ENCODE measurements around the gene OLFM1.

The OLFM1 gene

DNA sequence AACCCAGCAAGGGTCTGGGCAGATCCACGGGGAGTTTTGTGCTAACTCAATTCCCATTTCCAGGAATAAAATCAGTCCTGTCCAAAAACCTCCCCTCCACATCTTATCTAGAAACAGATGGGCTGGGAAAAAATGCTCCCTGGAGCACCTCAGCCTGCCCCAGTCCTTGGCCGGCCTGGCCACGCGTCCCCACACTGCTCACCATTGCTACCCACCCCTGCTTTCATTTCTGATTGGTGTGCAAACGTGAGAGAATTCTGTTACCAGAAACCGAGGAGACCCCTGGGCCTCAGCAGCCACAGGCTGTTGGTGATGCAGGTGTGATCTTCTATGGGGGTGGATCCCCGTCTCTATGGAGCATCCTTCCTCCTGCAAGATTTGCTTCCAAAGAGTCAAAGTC, 38.0 kb upstream of the OLFM1 start:
- no peak for TF ChIP-seq CTCF (IDR thresholded peaks at IDR 0.05; ENCODE audit: borderline replicate concordance, insufficient read depth, low read depth, low read length)

DNA sequence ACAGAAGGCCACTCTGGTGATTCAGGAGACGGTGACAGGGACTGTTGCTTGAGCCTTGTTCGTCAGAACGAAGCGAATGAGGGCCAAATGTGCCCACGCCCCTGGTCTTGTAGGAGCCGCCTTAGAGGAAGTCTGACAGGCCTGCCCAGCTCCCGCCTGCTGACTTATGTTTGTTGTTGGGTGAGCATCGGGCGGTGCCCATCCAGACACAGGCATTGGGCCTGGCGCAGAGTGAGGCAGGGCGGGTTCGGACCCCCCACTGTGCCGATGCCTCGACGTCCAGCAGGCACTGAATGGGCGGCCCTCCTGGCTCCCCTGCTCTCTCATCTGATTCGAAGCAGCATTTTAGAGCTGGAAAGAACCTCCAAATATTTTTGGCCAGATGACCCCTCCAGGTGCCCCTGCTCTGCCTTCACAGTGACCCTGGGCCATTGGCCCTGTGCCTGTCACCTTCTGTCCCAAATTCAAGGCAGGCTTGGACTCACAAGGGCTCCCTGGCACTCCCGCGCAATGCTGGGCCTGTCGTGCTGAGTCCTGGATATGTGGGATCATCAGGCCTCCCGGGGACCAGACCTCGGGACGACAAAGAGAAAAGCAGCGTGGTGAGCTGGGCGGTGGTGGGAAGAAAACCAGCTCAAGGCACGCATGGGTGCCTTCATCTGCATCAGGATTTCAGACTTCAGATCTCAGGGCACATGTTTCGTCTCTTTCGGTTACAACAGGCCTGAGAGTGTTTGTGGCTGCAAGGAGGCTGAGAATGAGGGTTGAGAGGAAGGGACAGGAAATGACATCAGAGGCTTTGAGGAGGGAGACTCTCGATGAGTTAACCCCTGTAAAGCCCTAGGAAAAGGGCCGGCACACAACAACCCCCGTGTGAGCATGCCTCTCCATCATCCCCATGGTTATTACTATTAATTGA, 37.1 kb upstream of the OLFM1 start:
- no peak for TF ChIP-seq CTCF (IDR thresholded peaks at IDR 0.05; ENCODE audit: borderline replicate concordance, insufficient read depth, low read depth, low read length)
- no peak overlapping the region for H3K4me3 ChIP-seq (ENCODE audit: low read depth, low read length)

More for the DNA sequence above, 38.0 kb upstream of the OLFM1 start:
- H3K4me3 ChIP-seq (ENCODE audit: low read depth, low read length) = no peak overlapping the region

DNA sequence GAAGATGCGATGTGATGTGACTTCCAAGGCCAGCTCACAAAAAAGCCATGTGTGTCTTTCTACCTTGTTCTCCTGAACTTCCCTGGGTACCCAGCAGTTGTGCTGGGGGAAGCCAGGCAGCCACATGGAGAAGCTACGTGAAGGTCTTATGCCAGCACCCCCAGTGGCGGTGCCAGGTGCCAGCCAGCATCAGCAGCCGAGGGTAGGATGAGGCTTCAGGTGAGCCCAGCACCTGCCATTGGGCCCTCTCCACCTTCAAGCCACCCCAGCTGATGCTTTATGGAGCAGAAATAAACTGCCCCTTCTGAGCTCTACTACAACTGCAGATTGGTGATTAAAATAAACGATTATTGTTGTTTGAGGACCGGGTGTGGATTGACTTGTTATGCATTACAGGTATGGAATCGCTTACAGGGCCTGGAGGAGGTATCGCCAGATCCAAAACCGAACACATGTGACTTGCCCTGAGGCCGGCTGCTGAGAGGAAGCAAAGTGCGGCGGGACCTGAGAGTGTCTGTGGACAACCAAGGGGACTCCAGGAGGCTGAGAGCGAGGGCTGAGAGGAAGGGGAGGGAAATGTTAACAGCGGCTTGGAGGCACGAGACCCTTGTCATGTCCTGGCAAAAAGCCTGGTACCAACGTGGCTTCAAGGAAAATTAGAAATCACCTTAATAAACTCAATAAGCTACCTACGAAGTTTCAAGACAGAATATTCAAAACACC, 36.0 kb upstream of the OLFM1 start:
- no peak overlapping the region for H3K4me3 ChIP-seq (ENCODE audit: low read depth, low read length)
- TF ChIP-seq CTCF (IDR thresholded peaks at IDR 0.05; ENCODE audit: borderline replicate concordance, insufficient read depth, low read depth, low read length) = no peak

DNA sequence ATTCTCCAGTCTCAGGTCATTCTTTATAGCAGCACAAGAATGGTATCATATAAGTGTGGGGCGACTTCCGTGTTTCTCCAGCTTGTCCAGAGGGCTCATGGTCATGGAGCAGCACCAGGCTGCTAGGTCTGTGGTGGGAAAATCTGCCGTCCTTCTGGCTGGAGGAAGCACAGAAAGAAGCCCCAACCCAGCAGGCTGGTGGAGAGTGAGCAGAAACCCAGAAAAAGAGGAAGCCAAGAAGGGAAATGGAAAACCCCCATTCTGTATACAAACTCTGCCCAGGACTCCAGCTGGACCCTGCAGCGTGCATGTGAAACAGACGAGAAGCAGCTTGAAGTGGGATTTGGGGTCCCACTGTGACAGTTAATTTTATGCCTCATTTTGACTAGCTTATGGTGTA, 34.3 kb upstream of the OLFM1 start:
- no peak overlapping the region for H3K4me3 ChIP-seq (ENCODE audit: low read depth, low read length)
- no peak for TF ChIP-seq CTCF (IDR thresholded peaks at IDR 0.05; ENCODE audit: borderline replicate concordance, insufficient read depth, low read depth, low read length)

DNA sequence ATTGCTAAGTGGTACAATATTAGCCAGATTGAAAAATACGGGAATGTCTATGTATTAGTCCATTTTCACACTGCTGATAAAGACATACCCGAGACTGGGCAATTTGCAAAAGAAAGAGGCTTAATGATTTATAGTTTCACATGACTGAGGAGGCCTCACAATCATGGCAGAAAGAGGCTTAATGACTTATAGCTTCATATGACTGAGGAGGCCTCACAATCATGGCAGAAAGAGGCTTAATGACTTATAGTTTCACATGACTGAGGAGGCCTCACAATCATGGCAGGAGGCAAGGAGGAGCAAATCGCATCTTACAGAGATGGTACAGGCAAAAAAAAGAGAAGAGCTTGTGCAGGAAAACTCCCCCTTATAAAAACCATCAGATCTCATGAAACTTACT, 32.3 kb upstream of the OLFM1 start:
- no peak overlapping the region for H3K4me3 ChIP-seq (ENCODE audit: low read depth, low read length)
- no peak for TF ChIP-seq CTCF (IDR thresholded peaks at IDR 0.05; ENCODE audit: borderline replicate concordance, insufficient read depth, low read depth, low read length)

DNA sequence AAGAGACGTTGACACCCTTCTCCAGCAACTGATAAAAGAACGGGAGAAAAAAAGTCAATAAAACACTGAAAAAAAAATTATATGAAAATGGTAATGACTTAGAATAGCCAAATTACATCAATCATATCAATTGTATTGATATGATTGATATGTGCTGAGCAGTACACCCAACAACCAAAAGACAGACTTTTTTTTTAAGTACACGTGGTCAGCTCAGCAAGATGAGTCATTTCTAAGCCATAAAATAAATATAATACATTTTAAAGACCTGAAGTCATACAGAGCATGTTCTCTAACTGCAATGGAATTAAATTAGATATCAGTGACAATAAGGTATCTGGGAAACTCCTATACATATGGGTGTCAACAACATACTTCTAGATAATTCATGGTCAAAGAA, 30.9 kb upstream of the OLFM1 start:
- no peak for TF ChIP-seq CTCF (IDR thresholded peaks at IDR 0.05; ENCODE audit: borderline replicate concordance, insufficient read depth, low read depth, low read length)
- no peak overlapping the region for H3K4me3 ChIP-seq (ENCODE audit: low read depth, low read length)
